GM18502 (cell line): Measurements from ENCODE around the gene FILIP1L.

Experiments
- ATAC-seq: cut with Tn5 transposase; IDR thresholded peaks from one replicate; pipeline ENCODE4 v1.9.1; 2021; ENCODE audit warnings: mild to moderate bottlenecking; ENCODE audit not compliant: unreplicated experiment, poor library complexity

The FILIP1L gene

DNA sequence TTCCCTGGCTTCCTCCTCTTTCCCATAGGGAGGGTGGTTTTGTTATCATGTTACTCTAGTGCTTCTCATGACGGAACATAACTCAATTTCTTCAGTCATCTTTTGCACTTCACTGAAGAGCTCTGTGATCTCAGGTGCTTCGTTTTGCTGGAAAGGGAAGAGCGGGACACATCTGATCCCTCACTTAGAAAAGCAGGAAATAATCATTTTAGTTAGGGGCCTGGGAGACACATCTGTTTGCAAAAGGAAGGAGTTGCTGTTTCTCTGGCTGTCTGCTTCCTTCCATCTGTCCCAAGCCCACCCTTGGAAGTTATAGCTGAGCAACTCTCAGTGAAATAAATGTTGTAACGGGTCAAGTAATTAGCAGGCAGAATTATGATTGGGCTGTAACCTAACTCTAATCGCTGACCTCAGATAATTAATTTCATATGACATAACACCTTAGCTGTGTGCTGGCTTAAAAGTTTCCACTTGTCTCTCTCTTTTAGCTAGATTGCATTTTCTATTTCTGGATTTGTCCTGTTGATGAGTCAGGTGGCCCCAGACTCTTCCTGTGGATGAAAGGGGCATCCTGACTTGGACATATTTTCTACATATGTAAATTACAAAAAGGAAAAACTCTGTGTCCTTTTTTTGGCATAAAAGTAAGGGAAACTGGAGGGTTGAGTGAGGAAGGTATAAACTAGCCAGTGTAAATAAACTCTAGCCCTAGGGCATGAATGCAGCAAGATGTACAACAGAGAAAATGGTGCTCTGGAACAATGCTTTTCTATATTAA lies 11.0 kb upstream of the FILIP1L start:
- ATAC-seq = no peak

DNA sequence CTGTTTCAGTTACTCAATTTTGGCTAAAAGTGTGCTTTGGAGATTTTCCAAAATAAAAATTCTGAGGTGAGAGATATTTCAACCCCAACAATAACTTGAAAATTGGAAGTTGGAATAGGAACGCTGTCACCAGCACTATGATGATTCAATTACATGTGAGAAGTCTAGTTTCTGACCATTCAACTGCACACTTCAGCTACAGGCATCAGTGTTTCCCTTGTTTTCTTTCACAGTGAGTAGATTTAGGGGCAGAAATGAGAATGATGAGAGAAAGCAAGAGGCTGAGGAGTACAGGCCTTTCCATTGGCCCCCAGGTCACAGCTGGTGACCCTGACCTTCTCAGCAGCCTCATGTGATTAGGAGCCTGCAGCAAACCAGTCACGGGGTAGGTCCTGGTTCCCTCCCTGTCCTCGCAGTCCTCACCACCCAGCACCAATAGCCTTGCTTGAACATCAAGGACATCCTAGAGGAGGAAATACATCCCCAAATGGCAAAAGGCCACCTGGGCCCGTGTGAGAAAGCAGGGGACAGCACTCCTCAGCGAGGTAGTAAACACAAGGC lies 10.0 kb upstream of the FILIP1L start:
- no peak for ATAC-seq

DNA sequence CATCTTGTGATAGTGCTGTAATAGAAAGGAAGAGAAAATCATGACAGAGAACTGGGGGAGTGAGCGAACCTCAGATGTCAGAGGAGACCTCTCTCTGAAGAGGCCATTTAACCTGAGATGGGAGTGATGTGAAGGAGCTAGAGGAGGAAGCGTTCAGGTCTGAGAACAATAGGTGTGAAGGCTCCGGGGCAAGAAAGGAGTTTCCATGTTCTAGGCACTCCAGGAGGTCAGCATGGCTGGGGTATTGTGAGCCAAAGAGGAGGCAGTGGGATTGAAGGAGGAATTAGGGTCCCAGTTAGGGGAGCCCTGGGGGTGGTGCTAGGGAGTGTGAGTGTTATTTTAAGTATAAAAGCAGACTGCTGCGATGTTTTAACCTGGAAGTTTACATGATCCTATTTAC lies 8.8 kb upstream of the FILIP1L start:
- ATAC-seq = no peak

DNA sequence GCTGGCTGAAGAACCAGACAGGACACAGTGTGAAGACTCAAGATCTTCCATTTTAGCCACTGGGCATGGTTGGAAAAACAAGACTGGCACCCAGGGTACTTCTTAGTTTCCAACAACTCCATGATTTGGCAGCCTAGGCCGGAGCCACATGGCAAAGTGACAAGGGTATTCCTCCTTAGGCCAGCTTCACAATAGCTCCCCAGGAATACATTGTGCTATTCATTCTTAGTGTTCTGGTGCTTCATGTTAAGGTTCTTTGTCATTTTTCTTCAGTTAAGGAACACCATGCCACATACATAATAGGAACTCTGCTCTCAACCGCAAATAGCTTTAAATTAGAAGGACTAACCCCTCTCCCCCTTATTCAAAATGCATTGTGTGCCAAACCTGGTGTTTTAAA lies 8.0 kb upstream of the FILIP1L start:
- no peak for ATAC-seq

DNA sequence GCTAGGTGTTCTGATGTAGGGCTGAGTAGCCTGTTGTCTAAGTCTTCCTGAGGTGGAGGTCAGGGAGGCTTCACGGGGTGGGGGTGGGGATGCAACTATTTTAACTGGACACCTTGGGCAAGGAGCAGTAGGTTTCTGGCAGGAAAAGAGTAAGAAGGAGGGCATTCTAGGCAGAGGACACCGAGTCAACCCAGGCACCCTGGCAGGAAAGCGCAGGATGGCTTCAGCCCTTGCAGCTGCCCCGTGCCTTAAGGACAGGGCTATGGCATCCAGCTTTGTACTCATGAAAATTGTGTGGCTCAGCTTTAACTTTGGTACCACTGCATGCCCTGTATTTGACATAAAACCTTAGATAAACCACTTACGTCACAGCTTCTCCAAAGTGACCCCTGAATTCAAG lies 6.4 kb upstream of the FILIP1L start:
- no peak for ATAC-seq

DNA sequence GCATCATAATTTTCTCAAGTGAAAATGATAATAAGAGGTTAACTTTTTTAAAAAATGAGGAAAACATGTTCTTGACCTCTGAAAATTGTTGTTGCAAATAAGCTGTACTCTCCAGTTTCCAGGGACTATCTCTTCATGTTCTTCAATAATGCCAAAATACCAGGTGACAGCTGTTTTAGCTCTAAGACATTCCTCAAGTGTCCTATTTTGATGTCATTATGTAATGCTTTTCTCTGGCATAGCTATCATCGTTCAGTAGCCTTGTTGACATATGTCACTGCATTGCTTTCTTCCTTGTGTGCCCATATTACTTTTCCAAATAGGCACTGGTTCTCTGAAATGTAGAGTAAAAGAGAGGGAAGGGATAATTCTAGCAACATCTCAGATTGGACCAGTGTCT lies 5.7 kb upstream of the FILIP1L start:
- no peak for ATAC-seq

DNA sequence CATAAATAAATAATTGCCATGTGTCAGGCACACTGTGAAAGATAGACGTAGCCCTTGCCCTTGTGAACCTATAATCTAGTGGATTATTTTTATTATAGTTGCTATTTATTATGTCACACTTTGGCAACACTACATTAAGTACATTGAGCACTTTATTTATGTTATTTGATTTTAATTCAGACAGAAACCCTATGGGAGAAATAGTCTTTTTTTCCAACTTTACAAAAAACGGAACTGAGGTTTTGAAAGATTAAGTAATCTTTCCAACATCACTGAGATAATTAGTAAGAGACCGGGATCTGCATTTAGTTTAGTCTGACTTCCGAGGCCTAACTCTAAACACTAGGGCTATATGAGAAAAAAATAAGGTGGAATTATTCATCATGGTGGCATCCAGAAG lies 2.8 kb upstream of the FILIP1L start:
- no peak for ATAC-seq

DNA sequence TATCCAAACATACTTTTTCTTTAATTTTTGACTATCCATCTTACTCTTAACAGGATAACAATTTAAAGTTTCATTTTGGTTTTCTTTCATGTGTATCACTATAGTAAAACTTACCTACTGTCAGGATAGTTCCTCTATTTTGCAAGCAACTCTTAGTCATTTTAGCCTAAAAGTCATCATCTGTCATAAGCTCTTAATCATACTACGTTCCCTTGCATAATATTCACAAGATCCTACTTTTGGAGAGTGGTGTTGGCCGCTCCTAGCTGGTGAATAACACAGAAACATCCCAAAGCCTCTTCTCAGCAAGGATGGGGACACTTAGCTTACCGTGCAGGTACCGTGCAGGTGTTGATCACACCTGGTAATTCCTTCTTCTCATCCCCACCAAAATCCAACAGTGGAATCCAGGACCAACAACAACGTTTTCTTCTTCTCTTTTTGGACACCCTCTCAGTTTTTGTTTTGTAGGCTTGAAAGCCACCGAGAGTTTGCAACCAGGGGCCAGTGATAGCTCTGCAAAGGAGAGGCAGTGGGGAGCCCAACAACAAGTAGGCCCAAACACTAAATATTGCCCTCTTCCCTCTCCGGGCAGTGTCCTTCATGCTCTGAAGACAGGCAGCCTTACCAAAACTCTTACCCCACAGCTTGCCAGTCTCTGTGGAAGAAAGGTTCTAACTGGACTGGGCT lies 433 bp downstream of the FILIP1L start:
- ATAC-seq = no peak

DNA sequence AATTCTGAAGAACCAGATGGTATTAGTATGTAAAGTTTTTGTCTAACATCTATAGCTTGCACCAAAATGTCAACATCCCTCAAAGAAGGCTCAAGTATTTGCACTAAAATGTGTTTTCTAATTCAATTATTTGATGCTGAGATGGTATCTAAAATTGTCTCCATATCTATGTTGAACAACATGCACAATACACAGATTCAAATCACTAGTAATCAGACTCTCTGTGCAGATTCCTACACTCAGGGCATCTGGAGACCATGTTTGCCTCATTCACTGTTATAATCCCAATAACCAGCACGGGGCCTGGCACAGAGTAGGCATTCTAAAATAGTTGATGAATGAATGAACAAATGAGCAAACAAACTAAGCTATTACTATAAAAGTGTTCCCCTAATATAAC lies 2.6 kb downstream of the FILIP1L start:
- no peak for ATAC-seq

DNA sequence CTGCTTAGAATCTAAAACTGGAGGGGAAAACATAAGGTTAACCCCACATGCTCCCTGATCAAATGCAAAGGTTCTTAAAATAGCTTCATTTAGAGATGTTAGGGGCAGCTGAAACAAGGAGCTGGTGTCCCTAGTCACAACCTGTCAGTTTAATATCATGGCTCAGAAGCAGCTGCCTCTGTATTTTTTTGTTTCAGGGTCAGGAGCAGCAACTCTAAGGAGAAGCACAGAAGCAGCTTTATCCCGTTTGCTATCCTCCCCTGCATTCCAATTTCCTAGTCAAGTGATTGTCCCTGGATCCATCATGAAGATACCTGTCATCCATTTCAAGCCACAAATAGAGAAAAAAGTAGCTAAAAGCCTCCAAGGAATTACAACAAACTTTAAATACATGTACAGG lies 4.1 kb downstream of the FILIP1L start:
- no peak for ATAC-seq

DNA sequence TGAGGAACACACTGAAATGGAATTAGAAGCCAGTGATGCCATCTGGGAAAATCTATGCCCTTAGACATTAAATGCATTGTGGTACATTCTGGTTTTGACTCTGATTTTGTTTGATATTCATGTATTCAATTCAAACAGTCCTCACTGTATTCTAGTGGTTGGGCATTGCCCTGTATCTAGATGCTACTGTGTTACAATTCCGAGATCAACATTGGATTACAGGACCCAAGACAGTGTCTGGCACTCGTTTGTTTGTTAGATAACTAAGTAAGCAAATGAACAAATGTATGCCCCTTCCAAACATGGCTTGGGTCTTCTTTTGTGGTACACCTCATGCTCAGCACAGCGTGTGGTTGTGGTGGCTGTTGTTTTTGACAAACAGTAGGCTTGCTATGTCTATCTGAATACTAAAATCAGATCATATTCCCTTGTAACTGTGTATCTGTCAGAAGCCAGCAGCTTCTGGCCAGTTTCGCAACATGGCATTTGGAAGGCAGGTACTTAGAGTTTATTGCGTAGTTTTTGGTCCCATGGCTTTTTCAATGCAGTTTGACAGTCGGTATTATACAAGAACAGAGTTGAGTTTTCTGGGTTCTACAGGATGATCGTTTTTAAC lies 5.7 kb downstream of the FILIP1L start:
- no peak for ATAC-seq

DNA sequence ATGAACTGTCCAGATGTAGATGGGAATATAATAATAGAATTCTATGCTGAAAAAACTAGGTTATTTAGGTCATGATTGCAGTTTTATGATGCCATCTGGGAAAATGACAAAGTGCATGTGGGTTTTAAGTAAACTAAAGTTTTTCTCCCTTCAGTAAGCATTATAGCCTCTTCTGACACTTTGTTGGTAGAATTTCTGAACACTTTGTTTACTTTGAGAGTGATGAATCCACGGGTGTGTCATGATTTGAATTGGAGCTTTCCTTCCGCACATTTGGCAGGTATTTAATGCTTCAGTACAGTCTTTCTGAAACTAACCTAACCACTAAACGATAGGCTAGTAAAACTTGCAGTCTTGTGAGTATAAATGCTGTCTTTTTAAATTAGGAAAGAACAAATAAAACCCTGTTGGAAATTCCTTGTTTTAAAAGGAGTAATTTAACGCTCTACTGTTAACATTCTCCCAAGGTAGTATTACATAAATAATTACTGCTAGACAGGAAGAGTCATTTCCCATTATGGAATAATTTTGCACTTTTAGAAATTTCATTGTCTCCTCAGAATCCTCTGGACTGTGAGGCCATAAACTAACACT lies 7.0 kb downstream of the FILIP1L start:
- ATAC-seq = no peak

DNA sequence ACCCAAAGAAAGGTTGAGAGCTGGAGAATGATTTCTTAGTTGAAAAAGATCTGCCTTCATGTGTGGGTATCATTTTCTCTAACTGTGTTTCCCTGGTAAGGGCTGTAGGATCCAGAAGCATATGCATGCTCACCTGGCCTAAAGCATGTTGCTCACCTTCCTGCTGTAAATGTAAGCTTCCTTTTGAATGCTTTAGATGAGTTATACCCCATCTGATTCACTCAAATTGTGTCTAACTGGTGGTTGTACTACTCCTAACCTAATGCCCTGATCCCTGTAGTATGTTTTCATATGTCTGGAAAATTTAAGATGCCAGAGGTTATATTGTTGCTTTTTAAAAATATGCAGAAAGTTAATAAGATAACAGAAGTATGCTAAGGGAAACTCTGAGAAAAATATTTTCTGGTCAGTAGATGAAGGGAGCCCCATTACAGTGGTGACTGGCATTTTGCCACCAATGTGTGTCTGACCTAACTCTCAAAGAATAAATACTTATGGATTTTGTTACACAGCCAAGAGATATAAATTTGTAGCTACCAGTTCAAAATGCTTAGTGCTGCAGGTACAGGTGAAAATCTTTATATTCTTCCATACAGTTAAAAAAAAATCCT lies 7.7 kb downstream of the FILIP1L start:
- ATAC-seq = no peak

DNA sequence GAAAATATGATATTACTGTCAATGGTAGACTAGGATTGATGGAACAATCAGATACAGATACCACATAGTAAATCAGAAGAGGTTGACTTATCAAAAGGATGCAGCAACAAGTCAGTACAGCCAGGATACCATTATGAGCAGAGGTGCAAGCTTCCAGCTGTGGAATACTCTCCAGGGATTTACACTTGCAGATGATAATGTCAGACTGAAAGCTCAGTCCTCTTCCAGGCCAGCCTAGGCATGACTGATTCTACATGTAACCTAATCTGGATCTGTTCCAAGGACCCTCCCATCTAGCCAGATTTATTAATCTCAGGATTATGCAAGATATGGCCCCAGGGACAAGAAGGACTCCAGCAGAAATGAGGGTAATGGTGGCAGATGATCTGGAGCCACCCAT lies 8.2 kb downstream of the FILIP1L start:
- no peak for ATAC-seq

DNA sequence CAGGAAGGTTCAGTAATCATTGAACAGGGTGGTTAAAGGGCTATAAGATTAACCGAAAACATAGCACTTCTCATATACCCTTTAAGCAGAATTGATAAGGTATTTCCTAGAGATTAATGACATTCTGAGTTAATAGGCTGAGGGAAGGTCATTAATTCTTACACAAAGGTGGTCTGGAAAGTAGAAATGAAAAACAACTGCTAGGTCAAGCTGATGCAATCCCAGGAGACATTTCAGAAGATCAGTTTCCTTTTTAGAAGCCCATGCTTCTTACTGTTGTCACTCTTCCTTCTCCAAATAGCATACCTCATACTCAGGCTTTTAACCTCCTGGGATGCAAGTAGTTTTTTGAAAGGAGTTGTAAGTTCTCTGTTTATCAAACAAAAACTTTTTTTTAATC lies 8.8 kb downstream of the FILIP1L start:
- ATAC-seq = peak; percentile 46

DNA sequence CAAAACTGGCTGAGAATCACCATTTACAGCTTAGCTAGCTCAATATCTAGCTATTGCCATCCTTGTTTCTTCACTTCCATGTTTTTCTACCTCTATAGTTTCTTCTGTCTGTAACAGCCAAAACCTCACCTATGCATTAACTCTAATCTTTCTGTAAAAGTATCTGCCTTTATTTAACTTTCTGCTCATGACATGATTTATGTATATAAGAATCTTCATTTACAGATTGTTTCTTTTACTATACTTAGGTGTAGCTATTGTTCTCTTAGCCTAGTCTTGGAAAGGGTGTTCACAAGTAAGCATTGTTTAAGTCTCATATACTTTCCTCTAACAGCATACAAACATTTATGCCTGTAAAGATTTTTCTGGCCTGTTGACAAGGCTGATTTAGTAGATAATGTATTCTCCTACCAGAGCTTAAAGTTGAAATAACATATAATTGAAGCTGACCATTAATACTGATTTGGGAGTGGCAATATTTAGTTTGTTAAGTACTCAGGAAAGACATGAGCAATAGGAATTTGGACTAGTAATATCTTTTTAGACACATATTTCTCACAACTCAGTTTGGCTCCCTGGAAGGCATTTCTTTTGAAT lies 9.4 kb downstream of the FILIP1L start:
- no peak for ATAC-seq

DNA sequence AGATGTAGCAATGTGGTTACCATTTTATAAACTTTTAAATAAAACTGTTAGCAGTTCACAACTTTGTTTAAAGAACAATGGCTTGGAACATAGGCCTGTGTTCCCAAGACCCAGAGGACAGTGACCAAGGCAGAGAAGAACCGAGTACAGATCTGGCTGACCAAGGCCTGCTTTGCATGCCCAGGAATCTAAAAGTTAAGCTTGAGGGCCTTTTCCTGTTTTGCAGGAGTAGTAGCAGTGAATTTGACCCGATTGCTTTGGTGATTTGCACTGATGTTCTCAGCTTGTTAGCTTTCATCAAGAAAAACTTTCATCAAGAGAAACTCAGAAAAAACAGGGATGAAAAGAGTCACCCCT lies 9.9 kb downstream of the FILIP1L start:
- ATAC-seq = peak; percentile 42

DNA sequence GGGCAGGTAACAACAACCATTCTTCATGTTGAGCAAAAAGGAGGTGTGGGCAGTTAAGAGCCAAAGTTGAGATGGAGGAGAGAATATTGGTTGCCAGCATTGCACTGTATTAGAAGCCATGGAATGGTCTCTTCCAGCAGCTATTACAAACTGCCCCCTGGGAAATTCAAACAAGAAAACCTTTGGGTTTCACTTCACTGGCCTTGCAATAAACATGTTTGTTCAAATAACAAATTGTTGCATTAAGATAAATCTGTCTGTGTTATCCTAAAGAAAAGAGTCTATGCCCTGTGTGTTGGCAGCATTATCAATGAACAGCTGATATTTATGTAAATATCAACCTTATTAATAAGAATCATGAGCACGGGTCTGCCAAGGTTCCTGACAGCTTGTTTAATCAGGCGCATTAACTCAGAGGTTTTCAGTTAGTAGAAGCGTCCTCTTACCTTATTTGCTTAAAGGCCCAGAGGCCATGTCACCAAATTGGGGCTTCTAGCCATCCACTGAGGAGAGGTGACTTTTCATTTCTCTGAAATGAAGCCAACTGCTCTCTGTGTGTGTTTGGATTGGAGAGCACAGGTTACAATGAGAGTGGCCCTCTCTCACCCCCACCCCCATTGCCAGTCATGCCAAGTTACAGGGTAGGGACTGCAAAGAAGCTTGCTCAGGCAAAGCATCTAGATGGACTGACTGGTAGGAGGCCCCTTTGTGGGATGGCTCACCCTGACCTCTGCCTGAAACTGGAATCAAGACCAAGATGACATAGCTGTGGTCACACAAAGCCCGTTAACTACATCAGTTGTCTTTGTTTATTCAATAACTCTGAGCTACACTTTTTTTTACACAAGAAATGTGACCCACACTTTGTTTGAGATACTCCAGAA lies 10.5 kb downstream of the FILIP1L start:
- ATAC-seq = peak; percentile 87

DNA sequence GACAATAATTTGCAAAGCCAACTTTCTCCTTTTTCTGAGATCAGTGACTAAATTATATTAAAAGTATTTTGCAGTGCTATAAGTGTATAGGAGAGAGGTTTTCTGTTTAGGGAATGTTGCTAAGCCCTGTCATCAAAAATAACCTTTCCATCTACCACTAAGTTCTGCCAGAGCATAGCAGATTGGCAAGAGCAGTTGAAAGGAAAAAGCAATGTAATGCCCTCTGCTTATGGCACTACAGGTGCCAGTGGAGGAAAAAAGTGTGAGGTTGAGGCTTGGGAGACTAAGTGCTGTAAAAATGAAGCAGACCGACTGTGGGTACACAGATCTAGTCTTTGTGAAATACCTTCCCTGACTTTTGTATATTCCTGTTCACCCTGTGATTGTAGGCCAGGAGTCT lies 11.5 kb downstream of the FILIP1L start:
- ATAC-seq = no peak
